ENCODE data around the gene SCYL3. TPM values are rescaled to one million over a fixed set of nuclear protein-coding genes. Genes with fewer than 3 reads are reported as not detected.

SCYL3 gene
- polyA plus RNA-seq, 3 donors: 2.3 to 4.9 (median 3.6) TPM

DNA sequence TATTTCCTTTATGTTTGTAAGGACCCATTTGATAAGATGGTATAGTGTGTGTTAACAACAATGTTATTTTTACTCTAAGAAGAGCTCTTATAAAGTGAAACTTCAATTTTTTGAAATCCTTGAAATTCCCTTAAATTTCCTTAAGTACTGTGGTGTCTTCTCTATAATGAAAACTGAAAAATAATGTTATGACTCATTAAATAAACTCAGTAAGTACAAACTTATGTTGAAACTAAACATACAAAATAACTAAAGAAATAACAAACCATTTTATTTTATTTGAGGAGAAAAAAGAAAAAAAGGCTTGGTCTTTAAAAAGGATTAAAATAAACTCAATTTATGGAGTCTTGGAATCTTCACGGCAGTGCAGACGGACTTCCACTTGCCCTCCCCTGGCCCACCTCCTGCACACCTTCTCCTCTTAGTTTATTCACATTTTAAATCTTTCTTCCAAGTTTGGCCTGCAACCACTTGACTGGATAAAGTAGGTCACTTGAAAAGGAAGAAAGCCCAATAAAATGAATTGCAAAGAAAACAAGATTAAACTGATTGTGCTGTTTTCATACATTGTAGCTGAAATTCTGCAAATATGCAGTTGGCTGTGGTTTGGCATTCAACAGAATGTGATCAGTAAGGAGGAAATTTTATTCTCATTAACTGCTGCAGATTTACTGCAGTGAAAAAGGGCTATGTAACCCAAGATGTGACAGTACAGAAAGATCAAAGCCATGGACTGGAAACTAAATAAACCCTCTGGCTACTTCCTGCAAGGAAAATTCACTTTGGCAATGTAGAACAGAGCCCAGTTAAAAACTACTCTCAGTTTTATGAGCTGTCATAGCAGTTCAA lies 48.5 kb upstream of the SCYL3 start:
- WGBS (ENCODE audit: insufficient coverage): no CpG with 5 or more reads among the region's 2 CpGs
- H3K4me3 Mint-ChIP-seq: no peak overlapping the region
- DNase-seq: no peak
- Histone ChIP-seq H3K9me3 (replicated peaks in 1 of 2; ENCODE audit: control insufficient read depth in 1 of 2, insufficient read depth in 1 of 2, low read length in 2 of 2) (no peaks in the 10 kb centered on the region), H3K4me3 (replicated peaks in 1 of 3; ENCODE audit: low read depth in 2 of 3, low read length in 3 of 3) (no peak overlapping the region), H3K4me2 (replicated peaks; ENCODE audit: extremely low read depth, low read length, poor library complexity, severe bottlenecking) (no peak overlapping the region), H3K36me3 (replicated peaks in 1 of 2; ENCODE audit: control insufficient read depth in 1 of 2, insufficient read depth in 2 of 2, low read length in 2 of 2) (no peaks in the 10 kb centered on the region), H3K9ac (ENCODE audit: insufficient read depth, low read length, poor library complexity, severe bottlenecking) (no peak overlapping the region), H4K20me1 (ENCODE audit: insufficient read depth, low read length) (no peaks in the 10 kb centered on the region), H3K27me3 (ENCODE audit: control insufficient read depth in 2 of 2, insufficient read depth in 2 of 2, low read length in 2 of 2) (no peaks in the 10 kb centered on the region), H3K27ac (ENCODE audit: low read depth in 1 of 2, low read length in 2 of 2) (no peak overlapping the region), H3K4me1 (ENCODE audit: control insufficient read depth in 1 of 2, insufficient read depth in 2 of 2, low read length in 2 of 2) (no peaks in the 10 kb centered on the region), H2AFZ (ENCODE audit: insufficient read depth, low read depth, low read length, poor library complexity, severe bottlenecking) (no peak overlapping the region), H3K79me2 (ENCODE audit: insufficient read depth, low read length) (no peaks in the 10 kb centered on the region)
- H3K9me3 Mint-ChIP-seq: no peaks in the 10 kb centered on the region
- H3K27me3 Mint-ChIP-seq (ENCODE audit: low read depth in 3 of 3): no peaks in the 10 kb centered on the region
- TF ChIP-seq, protein P1, sequence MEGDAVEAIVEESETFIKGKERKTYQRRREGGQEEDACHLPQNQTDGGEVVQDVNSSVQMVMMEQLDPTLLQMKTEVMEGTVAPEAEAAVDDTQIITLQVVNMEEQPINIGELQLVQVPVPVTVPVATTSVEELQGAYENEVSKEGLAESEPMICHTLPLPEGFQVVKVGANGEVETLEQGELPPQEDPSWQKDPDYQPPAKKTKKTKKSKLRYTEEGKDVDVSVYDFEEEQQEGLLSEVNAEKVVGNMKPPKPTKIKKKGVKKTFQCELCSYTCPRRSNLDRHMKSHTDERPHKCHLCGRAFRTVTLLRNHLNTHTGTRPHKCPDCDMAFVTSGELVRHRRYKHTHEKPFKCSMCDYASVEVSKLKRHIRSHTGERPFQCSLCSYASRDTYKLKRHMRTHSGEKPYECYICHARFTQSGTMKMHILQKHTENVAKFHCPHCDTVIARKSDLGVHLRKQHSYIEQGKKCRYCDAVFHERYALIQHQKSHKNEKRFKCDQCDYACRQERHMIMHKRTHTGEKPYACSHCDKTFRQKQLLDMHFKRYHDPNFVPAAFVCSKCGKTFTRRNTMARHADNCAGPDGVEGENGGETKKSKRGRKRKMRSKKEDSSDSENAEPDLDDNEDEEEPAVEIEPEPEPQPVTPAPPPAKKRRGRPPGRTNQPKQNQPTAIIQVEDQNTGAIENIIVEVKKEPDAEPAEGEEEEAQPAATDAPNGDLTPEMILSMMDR (IDR thresholded peaks at IDR 0.05): no peak
- peaks cover 0 to 1% of the 10 kb centered on the region in 2 donors for H3K36me3 Mint-ChIP-seq
- intact Hi-C loops (cut with micrococcal nuclease): no loop called here
- no peak overlapping the region for H3K27ac Mint-ChIP-seq
- H3K4me1 Mint-ChIP-seq: no peaks in the 10 kb centered on the region

- no peaks in the 10 kb centered on the region for H3K4me1 Mint-ChIP-seq
- intact Hi-C loops (cut with micrococcal nuclease): no loop called here
- Histone ChIP-seq H3K36me3 (replicated peaks in 1 of 2; ENCODE audit: control insufficient read depth in 1 of 2, insufficient read depth in 2 of 2, low read length in 2 of 2) (no peaks in the 10 kb centered on the region), H3K27me3 (ENCODE audit: control insufficient read depth in 2 of 2, insufficient read depth in 2 of 2, low read length in 2 of 2) (no peaks in the 10 kb centered on the region), H4K20me1 (ENCODE audit: insufficient read depth, low read length) (no peaks in the 10 kb centered on the region), H3K79me2 (ENCODE audit: insufficient read depth, low read length) (no peaks in the 10 kb centered on the region), H3K27ac (ENCODE audit: low read depth in 1 of 2, low read length in 2 of 2) (no peak overlapping the region), H3K9me3 (replicated peaks in 1 of 2; ENCODE audit: control insufficient read depth in 1 of 2, insufficient read depth in 1 of 2, low read length in 2 of 2) (no peaks in the 10 kb centered on the region), H3K4me1 (ENCODE audit: control insufficient read depth in 1 of 2, insufficient read depth in 2 of 2, low read length in 2 of 2) (no peaks in the 10 kb centered on the region), H3K9ac (ENCODE audit: insufficient read depth, low read length, poor library complexity, severe bottlenecking) (no peak overlapping the region), H2AFZ (ENCODE audit: insufficient read depth, low read depth, low read length, poor library complexity, severe bottlenecking) (no peak overlapping the region), H3K4me3 (replicated peaks in 1 of 3; ENCODE audit: low read depth in 2 of 3, low read length in 3 of 3) (no peak overlapping the region), H3K4me2 (replicated peaks; ENCODE audit: extremely low read depth, low read length, poor library complexity, severe bottlenecking) (no peak overlapping the region)
- no peak overlapping the region for H3K27ac Mint-ChIP-seq
- no peak overlapping the region for H3K4me3 Mint-ChIP-seq
- no peaks in the 10 kb centered on the region for H3K9me3 Mint-ChIP-seq
- no peaks in the 10 kb centered on the region for H3K27me3 Mint-ChIP-seq (ENCODE audit: low read depth in 3 of 3)
- H3K36me3 Mint-ChIP-seq: no peaks in the 10 kb centered on the region
- no CpG with 5 or more reads among the region's 7 CpGs for WGBS (ENCODE audit: insufficient coverage)
- TF ChIP-seq, protein P1 (IDR thresholded peaks at IDR 0.05): no peak
- no peak for DNase-seq
Observed at GRCh38 chr1:169933984-169934725, 40.5 kb upstream of the SCYL3 start.
